ENCODE results near the gene PCGF3.
"Not testable (repeated sequence)": the region's sequence is repeated elsewhere in the genome, so short reads cannot be mapped to it uniquely, and the experiment has no call there.

PCGF3 gene

GRCh38 chr4:806979-807378, 101.3 kb downstream of the PCGF3 start:
- DNase-seq = not testable (repeated sequence)

DNA sequence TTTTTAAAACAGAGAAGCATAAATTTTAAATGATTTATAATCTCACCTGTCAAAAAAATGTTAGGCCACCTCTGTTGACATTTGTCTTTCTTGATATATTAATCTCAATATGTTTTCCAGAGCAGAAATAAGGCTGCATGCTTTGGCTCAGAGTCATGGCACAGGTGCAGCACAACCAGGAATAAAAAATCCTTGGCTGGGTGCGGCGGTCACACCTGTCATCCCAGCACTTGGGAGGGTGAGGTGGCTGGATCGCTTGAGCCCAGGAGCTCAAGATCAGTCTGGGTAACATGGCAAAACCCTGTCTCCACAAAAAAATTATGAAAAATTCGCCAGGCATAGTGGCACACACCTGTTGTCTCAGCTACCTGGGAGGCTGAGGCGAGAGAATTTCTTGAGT, 102.2 kb downstream of the PCGF3 start:
- DNase-seq = no peak

DNA sequence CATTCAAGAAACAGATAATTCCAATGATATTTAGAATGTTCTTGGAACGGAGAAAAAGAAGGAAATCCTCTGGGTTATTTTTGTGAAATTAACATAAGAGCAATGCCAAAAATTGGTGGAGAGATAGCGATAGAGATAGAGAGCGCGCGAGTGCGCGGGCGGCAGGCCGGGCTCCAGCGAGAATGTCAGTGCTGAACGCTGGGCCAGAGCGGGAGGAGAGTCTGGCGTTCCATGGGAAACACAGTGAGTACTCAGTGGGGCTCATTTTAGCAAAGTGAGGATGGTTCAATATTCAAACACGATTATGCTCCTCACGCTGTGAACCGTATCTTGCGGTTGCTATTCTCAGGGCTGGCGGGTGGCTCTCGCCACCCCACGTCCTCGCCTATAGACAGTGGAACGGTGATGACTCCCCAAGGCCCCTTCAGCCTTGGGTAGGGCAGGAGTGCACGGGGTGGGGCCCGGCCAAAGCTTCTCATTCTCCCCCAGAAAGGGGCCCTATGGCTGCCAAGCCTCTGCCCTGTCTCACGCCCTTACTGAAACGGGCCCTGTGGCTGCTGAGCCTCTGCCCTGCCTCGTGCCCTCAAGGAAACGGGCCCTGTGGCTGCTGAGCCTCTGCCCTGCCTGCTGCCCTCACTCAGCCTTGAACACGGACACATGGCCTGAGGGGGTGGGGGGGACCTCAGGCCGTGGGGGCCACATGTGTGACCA, 103.4 kb downstream of the PCGF3 start:
- DNase-seq = no peak

DNA sequence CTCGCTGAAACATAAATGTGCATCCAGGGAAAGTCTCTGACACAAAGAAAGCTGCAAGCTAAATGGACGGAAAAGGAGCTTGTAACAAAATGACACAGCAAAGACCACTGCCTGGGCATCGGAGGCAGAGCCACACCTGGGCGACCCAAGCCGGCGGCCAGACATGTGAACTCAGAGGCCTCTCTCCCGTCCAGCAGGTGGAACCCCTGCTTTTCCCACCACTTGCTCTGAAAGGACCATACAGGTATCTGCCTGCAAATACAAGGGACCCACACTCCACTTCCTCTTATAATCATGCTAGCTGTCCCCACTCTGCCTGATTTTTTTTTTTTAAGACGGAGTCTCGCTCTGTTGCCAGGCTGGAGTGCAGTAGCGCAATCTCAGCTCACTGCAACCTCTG, 108.3 kb downstream of the PCGF3 start:
- no peak for DNase-seq

DNA sequence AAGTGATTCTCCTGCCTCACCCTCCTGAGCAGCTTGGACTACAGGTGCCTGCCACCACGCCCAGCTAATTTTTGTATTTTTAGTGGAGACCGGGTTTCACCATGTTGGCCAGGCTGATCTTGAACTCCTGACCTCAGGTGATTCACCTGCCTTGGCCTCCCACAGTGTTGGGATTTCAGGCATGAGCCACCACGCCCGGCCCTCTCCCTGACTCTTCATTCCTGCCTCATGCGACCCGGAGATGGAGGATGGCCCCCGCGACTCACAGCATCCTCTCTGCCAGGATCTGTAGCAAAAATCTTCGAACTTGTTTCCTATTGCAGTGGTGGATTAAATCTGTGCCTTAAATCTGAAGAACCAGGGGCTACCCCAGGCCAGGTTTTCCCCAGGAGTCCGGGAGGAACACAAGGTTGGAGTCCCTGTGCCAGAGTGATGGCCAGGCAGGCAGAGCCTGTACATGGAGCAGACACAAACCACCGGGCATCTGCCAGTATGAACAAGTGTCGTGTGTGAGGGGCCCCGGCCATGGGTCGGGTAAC, 108.7 kb downstream of the PCGF3 start:
- DNase-seq = no peak

- no peak for DNase-seq
These were observed 110.0 kb downstream of the PCGF3 start for GRCh38 chr4:815464-816146.

- no peak for DNase-seq
These were observed 112.7 kb downstream of the PCGF3 start for GRCh38 chr4:818106-818921.

- DNase-seq = no peak
These were observed 114.0 kb downstream of the PCGF3 start for GRCh38 chr4:819401-820229.
